Measurements from ENCODE around the gene MED13L.

Gene MED13L

GRCh38 chr12:116048879-116049278 lies 228.6 kb downstream of the MED13L start:
- no peak overlapping the region for H3K4me3 ChIP-seq (ENCODE audit: severe bottlenecking)
- H3K9me3 ChIP-seq (ENCODE audit: severe bottlenecking), result no peaks in the 10 kb centered on the region
- ATAC-seq (ENCODE audit: low read depth), result no peak
- H3K27me3 ChIP-seq (ENCODE audit: insufficient read depth, poor library complexity, severe bottlenecking), result no peaks in the 10 kb centered on the region
- H3K27ac ChIP-seq (ENCODE audit: poor library complexity, severe bottlenecking), result no peak overlapping the region
- no peak for DNase-seq (ENCODE audit: low spot score)
- no peaks in the 10 kb centered on the region for H3K36me3 ChIP-seq (ENCODE audit: low read depth)
- TF ChIP-seq CTCF (IDR thresholded peaks at IDR 0.05; ENCODE audit: poor library complexity, severe bottlenecking), result no peak
- H3K4me1 ChIP-seq (ENCODE audit: insufficient read depth, poor library complexity, severe bottlenecking), result peaks cover 6% of the 10 kb centered on the region

- TF ChIP-seq CTCF (IDR thresholded peaks at IDR 0.05; ENCODE audit: poor library complexity, severe bottlenecking), result no peak
- H3K27ac ChIP-seq (ENCODE audit: poor library complexity, severe bottlenecking), result no peak overlapping the region
- ATAC-seq (ENCODE audit: low read depth), result no peak
- H3K36me3 ChIP-seq (ENCODE audit: low read depth), result no peaks in the 10 kb centered on the region
- DNase-seq (ENCODE audit: low spot score), result no peak
- H3K4me3 ChIP-seq (ENCODE audit: severe bottlenecking), result no peak overlapping the region
- H3K27me3 ChIP-seq (ENCODE audit: insufficient read depth, poor library complexity, severe bottlenecking), result no peaks in the 10 kb centered on the region
- no peaks in the 10 kb centered on the region for H3K9me3 ChIP-seq (ENCODE audit: severe bottlenecking)
- peaks cover 3% of the 10 kb centered on the region for H3K4me1 ChIP-seq (ENCODE audit: insufficient read depth, poor library complexity, severe bottlenecking)
Observed at GRCh38 chr12:116046039-116046438, 231.5 kb downstream of the MED13L start.

- no peak for ATAC-seq (ENCODE audit: low read depth)
- H3K4me3 ChIP-seq (ENCODE audit: severe bottlenecking), result no peak overlapping the region
- H3K9me3 ChIP-seq (ENCODE audit: severe bottlenecking), result no peaks in the 10 kb centered on the region
- no peak overlapping the region for H3K27ac ChIP-seq (ENCODE audit: poor library complexity, severe bottlenecking)
- DNase-seq (ENCODE audit: low spot score), result no peak
- H3K4me1 ChIP-seq (ENCODE audit: insufficient read depth, poor library complexity, severe bottlenecking), result peaks cover 3% of the 10 kb centered on the region
- no peaks in the 10 kb centered on the region for H3K27me3 ChIP-seq (ENCODE audit: insufficient read depth, poor library complexity, severe bottlenecking)
- no peak for TF ChIP-seq CTCF (IDR thresholded peaks at IDR 0.05; ENCODE audit: poor library complexity, severe bottlenecking)
- H3K36me3 ChIP-seq (ENCODE audit: low read depth), result no peaks in the 10 kb centered on the region
Observed at GRCh38 chr12:116045150-116045549, 232.3 kb downstream of the MED13L start.

GRCh38 chr12:116043659-116044535 lies 233.6 kb downstream of the MED13L start:
- ATAC-seq (ENCODE audit: low read depth) (no peak), DNase-seq (ENCODE audit: low spot score) (no peak)
- Histone ChIP-seq H3K4me1 (ENCODE audit: insufficient read depth, poor library complexity, severe bottlenecking) (peaks cover 3% of the 10 kb centered on the region), H3K9me3 (ENCODE audit: severe bottlenecking) (no peaks in the 10 kb centered on the region), H3K36me3 (ENCODE audit: low read depth) (no peaks in the 10 kb centered on the region), H3K4me3 (ENCODE audit: severe bottlenecking) (no peak overlapping the region), H3K27me3 (ENCODE audit: insufficient read depth, poor library complexity, severe bottlenecking) (no peaks in the 10 kb centered on the region), H3K27ac (ENCODE audit: poor library complexity, severe bottlenecking) (no peak overlapping the region)
- TF ChIP-seq CTCF (IDR thresholded peaks at IDR 0.05; ENCODE audit: poor library complexity, severe bottlenecking), result no peak

GRCh38 chr12:116040402-116040801 lies 237.1 kb downstream of the MED13L start:
- DNase-seq (ENCODE audit: low spot score), result no peak
- Histone ChIP-seq H3K27me3 (ENCODE audit: insufficient read depth, poor library complexity, severe bottlenecking) (no peaks in the 10 kb centered on the region), H3K36me3 (ENCODE audit: low read depth) (no peaks in the 10 kb centered on the region), H3K4me3 (ENCODE audit: severe bottlenecking) (no peak overlapping the region), H3K9me3 (ENCODE audit: severe bottlenecking) (no peaks in the 10 kb centered on the region), H3K4me1 (ENCODE audit: insufficient read depth, poor library complexity, severe bottlenecking) (peaks cover 4% of the 10 kb centered on the region), H3K27ac (ENCODE audit: poor library complexity, severe bottlenecking) (no peak overlapping the region)
- no peak for TF ChIP-seq CTCF (IDR thresholded peaks at IDR 0.05; ENCODE audit: poor library complexity, severe bottlenecking)
- ATAC-seq (ENCODE audit: low read depth), result no peak
